GM18508 (cell line): ENCODE measurements around the gene PCARE.
"Not testable (repeated sequence)": the region's sequence is repeated elsewhere in the genome, so short reads cannot be mapped to it uniquely, and the experiment has no call there.

Experiments used
- ATAC-seq: cut with Tn5 transposase; IDR thresholded peaks from one replicate; pipeline ENCODE4 v1.9.1; 2021; ENCODE audit warnings: moderate number of reproducible peaks; ENCODE audit not compliant: insufficient read depth, unreplicated experiment

Gene PCARE

GRCh38 chr2:29074411-29074810 is at the start of gene PCARE:
Gene PCARE (minus strand): TSS chr2:29074523. CDS start chr2:29074261, 262 bp downstream.
- ATAC-seq = no peak

GRCh38 chr2:29123617-29124349 is 49.5 kb upstream of the PCARE start:
- no peak for ATAC-seq

- no peak for ATAC-seq
These were observed 46.5 kb upstream of the PCARE start for GRCh38 chr2:29120846-29121245.

GRCh38 chr2:29119211-29119610 is 44.9 kb upstream of the PCARE start:
- ATAC-seq = no peak

GRCh38 chr2:29117636-29118303 is 43.4 kb upstream of the PCARE start:
- ATAC-seq = no peak

GRCh38 chr2:29115797-29116781 is 41.8 kb upstream of the PCARE start:
- no peak for ATAC-seq

GRCh38 chr2:29114946-29115609 is 40.8 kb upstream of the PCARE start, which contains the start of gene CLIP4:
Gene CLIP4 (plus strand): TSS chr2:29115415. CDS start chr2:29121389, 5,974 bp downstream.
- ATAC-seq = no peak

GRCh38 chr2:29114586-29114945 is 40.2 kb upstream of the PCARE start:
- no peak for ATAC-seq

GRCh38 chr2:29113891-29114321 is 39.6 kb upstream of the PCARE start:
- ATAC-seq = no peak

GRCh38 chr2:29113027-29113686 is 38.8 kb upstream of the PCARE start:
- no peak for ATAC-seq

- ATAC-seq = no peak
These were observed 38.1 kb upstream of the PCARE start for GRCh38 chr2:29112379-29112778.

GRCh38 chr2:29110916-29111535 is 36.7 kb upstream of the PCARE start:
- peak; percentile 38 for ATAC-seq

GRCh38 chr2:29109246-29109645 is 34.9 kb upstream of the PCARE start:
- ATAC-seq = no peak

- no peak for ATAC-seq
These were observed 33.9 kb upstream of the PCARE start for GRCh38 chr2:29108225-29108624.

GRCh38 chr2:29107547-29107946 is 33.2 kb upstream of the PCARE start:
- ATAC-seq = not testable (repeated sequence)

GRCh38 chr2:29106980-29107388 is 32.7 kb upstream of the PCARE start:
- ATAC-seq = no peak

GRCh38 chr2:29106256-29106655 is 31.9 kb upstream of the PCARE start:
- no peak for ATAC-seq

- no peak for ATAC-seq
These were observed 31.1 kb upstream of the PCARE start for GRCh38 chr2:29105375-29105774.

GRCh38 chr2:29104688-29105087 is 30.4 kb upstream of the PCARE start:
- no peak for ATAC-seq
